NT2/D1 (cell line): ENCODE measurements around the gene MAU2.

ENCODE experiments used
- SUZ12 ChIP-seq: IDR thresholded peaks from 2 replicates; pipeline ENCODE4 v1.6.1; 2011; ENCODE audit not compliant: insufficient read length, insufficient read depth; ENCODE audit errors: extremely low read depth
- YY1 ChIP-seq: IDR thresholded peaks from 2 replicates; pipeline ENCODE4 v1.6.1; 2011; ENCODE audit not compliant: insufficient read length, insufficient read depth
- ZNF274 ChIP-seq: IDR thresholded peaks from 2 replicates; pipeline ENCODE4 v1.6.1; 2011; ENCODE audit warnings: mild to moderate bottlenecking, low read depth, low read length

DNA sequence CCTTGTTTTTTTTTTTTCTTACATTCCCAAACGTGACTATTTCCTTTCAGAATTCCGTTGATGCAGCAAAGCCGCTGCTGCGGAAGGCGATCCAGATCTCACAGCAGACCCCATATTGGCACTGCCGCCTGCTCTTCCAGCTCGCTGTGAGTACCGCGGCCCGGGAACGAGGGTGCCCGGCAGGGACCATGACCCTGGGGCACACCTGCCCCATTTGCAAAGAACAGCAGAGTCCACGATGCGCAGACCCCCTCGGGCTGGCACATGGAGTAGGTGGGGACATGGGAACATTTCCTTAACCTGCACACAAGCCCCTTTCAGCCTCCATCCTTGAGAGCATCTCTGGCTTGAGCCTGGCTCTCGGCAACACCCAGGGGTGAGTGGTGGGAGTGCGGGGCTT, 16.5 kb downstream of the MAU2 start:
- TF ChIP-seq ZNF274 (no peak), YY1 (no peak), SUZ12 (no peak)
